ENCODE data around the gene SLC2A9. TPM values are rescaled to one million over a fixed set of nuclear protein-coding genes. Genes with fewer than 3 reads are reported as not detected.

SLC2A9 gene
- total RNA-seq, 1 donor from 2014 or later: 1.2 TPM

DNA sequence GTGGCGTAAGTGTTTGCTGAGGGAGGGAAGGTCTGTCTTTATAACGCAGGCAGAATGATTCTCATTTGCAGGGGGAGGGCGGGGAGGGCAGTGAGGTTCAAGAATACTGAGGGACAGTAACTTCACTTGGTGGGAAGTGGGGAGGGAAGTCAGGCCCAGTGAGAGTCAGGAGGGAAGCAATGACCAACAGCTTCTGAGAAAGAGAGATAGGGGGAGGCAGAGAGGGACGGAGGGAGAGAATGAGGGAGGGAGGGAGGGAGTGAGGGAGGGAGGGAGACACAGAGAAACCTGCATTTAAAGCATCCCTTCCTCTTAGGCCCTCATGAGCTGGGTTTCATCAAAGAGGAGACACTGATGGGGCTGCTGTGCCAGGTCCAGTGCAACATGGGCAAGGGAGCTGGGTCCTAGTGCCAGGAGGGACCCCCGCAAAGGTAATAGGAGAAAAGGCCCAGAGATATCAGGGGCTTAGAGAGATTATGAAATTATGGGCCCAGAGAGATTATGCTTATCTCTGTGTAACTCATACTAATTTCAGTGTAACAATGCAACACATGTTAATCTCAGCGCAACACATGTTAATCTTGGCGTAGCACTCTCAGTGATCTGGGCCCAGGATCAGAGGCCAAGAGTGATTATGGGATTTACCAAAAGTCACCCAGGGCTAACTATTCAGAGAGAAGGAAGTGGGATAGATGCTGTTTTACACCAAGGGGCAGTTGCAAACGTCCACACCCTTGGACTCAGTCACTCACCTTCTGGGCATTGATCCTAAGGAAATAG, 127.8 kb downstream of the SLC2A9 start:
- DNase-seq: no peak
- no peak for ATAC-seq (ENCODE audit: low read depth)
- Mint-ChIP-seq H3K27me3 (no peaks in the 10 kb centered on the region), H3K36me3 (ENCODE audit: low read depth) (no peaks in the 10 kb centered on the region), H3K4me1 (no peaks in the 10 kb centered on the region), H3K9me3 (no peaks in the 10 kb centered on the region), H3K27ac (no peak overlapping the region), H3K4me3 (no peak overlapping the region)
- TF ChIP-seq, protein P1, sequence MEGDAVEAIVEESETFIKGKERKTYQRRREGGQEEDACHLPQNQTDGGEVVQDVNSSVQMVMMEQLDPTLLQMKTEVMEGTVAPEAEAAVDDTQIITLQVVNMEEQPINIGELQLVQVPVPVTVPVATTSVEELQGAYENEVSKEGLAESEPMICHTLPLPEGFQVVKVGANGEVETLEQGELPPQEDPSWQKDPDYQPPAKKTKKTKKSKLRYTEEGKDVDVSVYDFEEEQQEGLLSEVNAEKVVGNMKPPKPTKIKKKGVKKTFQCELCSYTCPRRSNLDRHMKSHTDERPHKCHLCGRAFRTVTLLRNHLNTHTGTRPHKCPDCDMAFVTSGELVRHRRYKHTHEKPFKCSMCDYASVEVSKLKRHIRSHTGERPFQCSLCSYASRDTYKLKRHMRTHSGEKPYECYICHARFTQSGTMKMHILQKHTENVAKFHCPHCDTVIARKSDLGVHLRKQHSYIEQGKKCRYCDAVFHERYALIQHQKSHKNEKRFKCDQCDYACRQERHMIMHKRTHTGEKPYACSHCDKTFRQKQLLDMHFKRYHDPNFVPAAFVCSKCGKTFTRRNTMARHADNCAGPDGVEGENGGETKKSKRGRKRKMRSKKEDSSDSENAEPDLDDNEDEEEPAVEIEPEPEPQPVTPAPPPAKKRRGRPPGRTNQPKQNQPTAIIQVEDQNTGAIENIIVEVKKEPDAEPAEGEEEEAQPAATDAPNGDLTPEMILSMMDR (IDR thresholded peaks at IDR 0.05): no peak
- intact Hi-C loops (cut with micrococcal nuclease): no loop called here
- POLR2A ChIA-PET: no interaction called here
- CTCF ChIA-PET: no interaction called here

GRCh38 chr4:9891740-9892139, 129.6 kb downstream of the SLC2A9 start:
- Mint-ChIP-seq H3K27ac (no peak overlapping the region), H3K36me3 (ENCODE audit: low read depth) (no peaks in the 10 kb centered on the region), H3K4me1 (no peaks in the 10 kb centered on the region), H3K9me3 (no peaks in the 10 kb centered on the region), H3K4me3 (no peak overlapping the region), H3K27me3 (no peaks in the 10 kb centered on the region)
- intact Hi-C loops (cut with micrococcal nuclease): no loop called here
- ChIA-PET CTCF (no interaction called here), POLR2A (no interaction called here)
- no peak for DNase-seq
- no peak for ATAC-seq (ENCODE audit: low read depth)
- TF ChIP-seq, protein P1 (IDR thresholded peaks at IDR 0.05): no peak

DNA sequence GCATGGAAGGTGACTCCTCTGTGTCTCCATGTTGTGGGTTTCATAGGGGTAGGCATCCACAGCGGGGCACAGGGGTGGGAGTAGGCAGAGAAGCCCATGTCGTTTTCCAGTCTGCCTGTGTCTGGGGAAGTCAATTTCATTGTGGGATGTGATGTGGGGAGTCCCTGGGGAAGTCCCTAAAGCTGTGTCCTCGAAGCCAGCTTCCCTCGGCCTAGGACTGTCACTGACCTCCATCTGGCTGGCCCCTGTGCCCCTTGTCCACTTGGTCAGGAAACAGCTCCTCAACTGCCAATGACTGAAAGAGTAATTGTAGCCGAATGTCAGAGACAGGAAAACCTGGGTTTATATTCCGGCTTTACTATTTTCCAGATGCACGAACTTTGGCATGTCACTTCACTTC, 130.2 kb downstream of the SLC2A9 start:
- TF ChIP-seq, protein P1 (IDR thresholded peaks at IDR 0.05): no peak

GRCh38 chr4:9889306-9889705, 132.0 kb downstream of the SLC2A9 start:
- TF ChIP-seq, protein P1 (IDR thresholded peaks at IDR 0.05): no peak
- Mint-ChIP-seq H3K4me1 (no peaks in the 10 kb centered on the region), H3K27ac (no peak overlapping the region), H3K36me3 (ENCODE audit: low read depth) (no peaks in the 10 kb centered on the region), H3K9me3 (no peaks in the 10 kb centered on the region), H3K27me3 (no peaks in the 10 kb centered on the region), H3K4me3 (no peak overlapping the region)
- CTCF ChIA-PET: no interaction called here
- POLR2A ChIA-PET: no interaction called here
- no peak for ATAC-seq (ENCODE audit: low read depth)
- intact Hi-C loops (cut with micrococcal nuclease): no loop called here
- no peak for DNase-seq

More for the DNA sequence above, 130.2 kb downstream of the SLC2A9 start:
- H3K4me3 Mint-ChIP-seq: no peak overlapping the region
- no peak for ATAC-seq (ENCODE audit: low read depth)
- intact Hi-C loops (cut with micrococcal nuclease): no loop called here
- ChIA-PET CTCF (no interaction called here), POLR2A (no interaction called here)
- no peaks in the 10 kb centered on the region for H3K27me3 Mint-ChIP-seq
- H3K9me3 Mint-ChIP-seq: no peaks in the 10 kb centered on the region
- H3K36me3 Mint-ChIP-seq (ENCODE audit: low read depth): no peaks in the 10 kb centered on the region
- H3K27ac Mint-ChIP-seq: no peak overlapping the region
- no peaks in the 10 kb centered on the region for H3K4me1 Mint-ChIP-seq
- no peak for DNase-seq

GRCh38 chr4:9885958-9886357, 135.3 kb downstream of the SLC2A9 start:
- no peak for ATAC-seq (ENCODE audit: low read depth)
- no peak overlapping the region for H3K4me3 Mint-ChIP-seq

More at GRCh38 chr4:9885958-9886357, 135.3 kb downstream of the SLC2A9 start:
- H3K27ac Mint-ChIP-seq: no peak overlapping the region
- intact Hi-C loops (cut with micrococcal nuclease): no loop called here
- H3K36me3 Mint-ChIP-seq (ENCODE audit: low read depth): no peaks in the 10 kb centered on the region
- TF ChIP-seq, protein P1 (IDR thresholded peaks at IDR 0.05): no peak
- ChIA-PET CTCF (no interaction called here), POLR2A (no interaction called here)
- H3K4me1 Mint-ChIP-seq: no peaks in the 10 kb centered on the region
- no peaks in the 10 kb centered on the region for H3K27me3 Mint-ChIP-seq
- DNase-seq: no peak
- no peaks in the 10 kb centered on the region for H3K9me3 Mint-ChIP-seq
